ENCODE measurements around the gene COL6A2. TPM values are rescaled to one million over a fixed set of nuclear protein-coding genes. Genes with fewer than 3 reads are reported as not detected.

COL6A2 gene
- total and polyA plus RNA-seq, 2 experiments from 2014 or later = 28.4 to 89.2 TPM

GRCh38 chr21:46060596-46061061 is 37.3 kb upstream of the COL6A2 start (continued):
- TF ChIP-seq POLR2AphosphoS5 (IDR thresholded peaks at IDR 0.05; ENCODE audit: low read depth) = no peak
- TF ChIP-seq STAT1 (IDR thresholded peaks at IDR 0.05; ENCODE audit: unreplicated experiment) = no peak
- no peak for TF ChIP-seq CTCF (conservative IDR thresholded peaks at IDR 0.05; ENCODE audit: low read depth in 2 of 2)
- TF ChIP-seq ZNF462 (CRISPR knock-in tag; IDR thresholded peaks at IDR 0.05) = no peak
- no peak for TF ChIP-seq EZH2 (IDR thresholded peaks at IDR 0.05; ENCODE audit: low read depth, unreplicated experiment)

- peaks cover 19% of the 10 kb centered on the region for H3K27me3 Mint-ChIP-seq (ENCODE audit: insufficient read depth, low read depth, poor library complexity)
- peaks cover 28% of the 10 kb centered on the region for H3K36me3 Mint-ChIP-seq (ENCODE audit: low read depth)
- Histone ChIP-seq H3K4me3 (no peak overlapping the region), H3K27me3 (ENCODE audit: insufficient read depth) (no peaks in the 10 kb centered on the region), H3K4me2 (no peak overlapping the region), H4K20me1 (replicated peaks; ENCODE audit: insufficient read depth) (no peaks in the 10 kb centered on the region), H3K36me3 (ENCODE audit: insufficient read depth) (no peaks in the 10 kb centered on the region), H3K9me2 (ENCODE audit: insufficient read depth) (no peaks in the 10 kb centered on the region), H3K4me1 (ENCODE audit: insufficient read depth) (no peaks in the 10 kb centered on the region; the same call in 1 of the 2 replicates), H3F3A (replicated peaks; ENCODE audit: low read depth) (0 out of 2 replicates have a peak, but pooled peaks cover 4% of the 10 kb centered on the region), H3K79me2 (replicated peaks; ENCODE audit: insufficient read depth) (no peaks in the 10 kb centered on the region), H2AFZ (no peak overlapping the region), H3K27ac (ENCODE audit: low read depth) (no peak overlapping the region)
- DNase-seq (ENCODE audit: low spot score) = no peak
- ATAC-seq = no peak
- H3K9me3 Mint-ChIP-seq = peaks cover 61% of the 10 kb centered on the region
- peaks cover 13% of the 10 kb centered on the region for H3K4me1 Mint-ChIP-seq
- H3K27ac Mint-ChIP-seq = no peak overlapping the region
- H3K4me3 Mint-ChIP-seq = no peak overlapping the region
- TF ChIP-seq CTCF (conservative IDR thresholded peaks at IDR 0.05; ENCODE audit: low read depth in 2 of 2) (no peak), ZNF331 (CRISPR knock-in tag; IDR thresholded peaks at IDR 0.05; ENCODE audit: low read depth) (no peak), JUNB (IDR thresholded peaks at IDR 0.05; ENCODE audit: unreplicated experiment) (no peak), NANOG (IDR thresholded peaks at IDR 0.05; ENCODE audit: borderline replicate concordance) (no peak), POLR2AphosphoS5 (IDR thresholded peaks at IDR 0.05; ENCODE audit: low read depth) (no peak)
Observed at GRCh38 chr21:46061063-46061462, 36.8 kb upstream of the COL6A2 start.

Data from GM23338 (cell line).